Left lung (tissue), 10 donors: ENCODE results near the gene TSKU. TPM values are rescaled to one million over a fixed set of nuclear protein-coding genes. Genes with fewer than 3 reads are reported as not detected.
A peak's percentile ranks its signal among the peaks of the same experiment; 100 is the strongest.

Source experiments
- ATAC-seq: fragments of 200-7000 bp; cut with Tn5 transposase; one replicate; pipeline ENCODE4 v1.9.1; 2020; ENCODE audit warnings: moderate library complexity
- DNase-seq, 4 donors: peaks; one replicate each; pipeline ENCODE4 v3.0.0-alpha.2; 2013 to 2020
- H3K27ac ChIP-seq, 2 donors: fragments of 200-600 bp; sonication (generic) in 1 of 2; one replicate each; pipeline versions ENCODE4 v1.5.0 to v1.8.0; 2020 to 2021
- H3K27me3 ChIP-seq, 2 donors: fragments of 200-600 bp; sonication (generic) in 1 of 2; one replicate each; pipeline versions ENCODE4 v1.5.0 to v1.8.0; 2020 to 2021
- H3K36me3 ChIP-seq, 2 donors: fragments of 200-600 bp; sonication (generic) in 1 of 2; one replicate each; pipeline versions ENCODE4 v1.5.0 to v1.8.0; 2020 to 2021
- H3K4me1 ChIP-seq, 2 donors: fragments of 200-600 bp; one replicate each; pipeline ENCODE4 v1.8.0; 2021
- H3K4me3 ChIP-seq, 2 donors: fragments of 200-600 bp; sonication (generic) in 1 of 2; one replicate each; pipeline versions ENCODE4 v1.5.0 to v1.8.0; 2020 to 2021; ENCODE audit warnings: mild to moderate bottlenecking in 1 of 2
- H3K9me3 ChIP-seq, 2 donors: fragments of 200-600 bp; sonication (generic) in 1 of 2; one replicate each; pipeline versions ENCODE4 v1.5.0 to v1.8.0; 2020 to 2021
- intact Hi-C, 2 donors: fragments of 100-400 bp; cut with DNase I; formaldehyde crosslinking; loops; one replicate each; pipeline versions ENCODE4 v1.11.2 to v1.14.2; 2022
- polyA plus RNA-seq, 6 donors: library from polyadenylated mRNA; unstranded; fragments of 120-200 nt; gene quantifications; one replicate each; pipeline ENCODE4 v1.2.1, GENCODE V29; 2013; ENCODE audit not compliant: insufficient read length in 6 of 6
- total RNA-seq, 2 donors: library from RNA; stranded (reverse); fragmentation: NEBNext Ultra II Directional; extraction: Animal tissue kit (Norgen Biotek cat#: 25700); gene quantifications; one replicate each; pipeline ENCODE4 v1.2.1, GENCODE V29; 2021
- TF ChIP-seq, protein P1 (sequence below), 2 donors: fragments of 200-600 bp; sonication (generic) in 1 of 2; IDR thresholded peaks; one replicate each; pipeline versions ENCODE4 v1.5.0 to v1.8.0; 2021; ENCODE audit warnings: antibody characterized with exemption in 2 of 2
- donor health status: DM: no; HTN: yes; CAD: no.
- donor health status: DM: no; HTN: no; CAD: no.

The TSKU gene
- total and polyA plus RNA-seq, 8 donors, result 12.7 to 36.6 (median 28.3) TPM

DNA sequence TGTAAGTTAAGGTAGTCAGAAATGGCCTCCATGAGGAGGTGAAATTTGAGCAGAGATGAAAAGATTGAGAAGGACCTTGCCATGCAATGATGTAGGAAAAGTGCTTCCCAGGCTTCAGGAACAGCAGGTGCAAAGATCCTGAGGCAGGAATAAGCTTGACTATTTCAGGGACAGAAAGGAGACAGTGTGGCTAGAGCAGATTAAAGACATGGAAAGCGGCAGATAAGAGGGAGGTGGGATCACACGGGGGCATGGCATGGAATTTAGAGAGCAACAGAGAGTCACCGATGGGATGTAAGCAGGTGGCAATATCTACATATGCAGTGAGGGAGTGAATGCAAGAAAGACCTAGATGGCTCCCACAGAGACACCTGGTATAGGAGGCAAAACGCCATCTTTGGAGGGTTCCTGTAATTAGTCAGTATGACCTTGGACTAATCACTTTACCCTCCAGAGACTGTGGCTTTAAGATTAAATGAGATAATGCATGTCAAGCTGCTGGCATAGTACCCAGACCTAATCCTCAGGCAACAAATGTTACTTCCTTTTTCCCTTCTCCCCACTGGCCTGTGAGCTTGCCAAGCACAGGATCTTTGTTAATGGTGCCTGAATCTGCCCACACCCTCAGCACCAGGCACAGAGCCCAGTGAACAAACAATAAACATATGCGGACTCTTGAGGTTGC lies 52.9 kb downstream of the TSKU start:
- Histone ChIP-seq H3K36me3 (no peaks in the 10 kb centered on the region), H3K9me3 (no peaks in the 10 kb centered on the region), H3K4me1 (peaks cover 5 to 52% of the 10 kb centered on the region in 2 donors), H3K27ac (peak overlapping the region in 1 of 2 donors; percentile 25), H3K4me3 (no peak overlapping the region), H3K27me3 (no peaks in the 10 kb centered on the region)
- TF ChIP-seq, protein P1, sequence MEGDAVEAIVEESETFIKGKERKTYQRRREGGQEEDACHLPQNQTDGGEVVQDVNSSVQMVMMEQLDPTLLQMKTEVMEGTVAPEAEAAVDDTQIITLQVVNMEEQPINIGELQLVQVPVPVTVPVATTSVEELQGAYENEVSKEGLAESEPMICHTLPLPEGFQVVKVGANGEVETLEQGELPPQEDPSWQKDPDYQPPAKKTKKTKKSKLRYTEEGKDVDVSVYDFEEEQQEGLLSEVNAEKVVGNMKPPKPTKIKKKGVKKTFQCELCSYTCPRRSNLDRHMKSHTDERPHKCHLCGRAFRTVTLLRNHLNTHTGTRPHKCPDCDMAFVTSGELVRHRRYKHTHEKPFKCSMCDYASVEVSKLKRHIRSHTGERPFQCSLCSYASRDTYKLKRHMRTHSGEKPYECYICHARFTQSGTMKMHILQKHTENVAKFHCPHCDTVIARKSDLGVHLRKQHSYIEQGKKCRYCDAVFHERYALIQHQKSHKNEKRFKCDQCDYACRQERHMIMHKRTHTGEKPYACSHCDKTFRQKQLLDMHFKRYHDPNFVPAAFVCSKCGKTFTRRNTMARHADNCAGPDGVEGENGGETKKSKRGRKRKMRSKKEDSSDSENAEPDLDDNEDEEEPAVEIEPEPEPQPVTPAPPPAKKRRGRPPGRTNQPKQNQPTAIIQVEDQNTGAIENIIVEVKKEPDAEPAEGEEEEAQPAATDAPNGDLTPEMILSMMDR (IDR thresholded peaks at IDR 0.05), result no peak
- intact Hi-C loops, result no loop called here
- ATAC-seq (peak; percentile 78), DNase-seq (peak in 1 of 4 donors; percentile 50)

DNA sequence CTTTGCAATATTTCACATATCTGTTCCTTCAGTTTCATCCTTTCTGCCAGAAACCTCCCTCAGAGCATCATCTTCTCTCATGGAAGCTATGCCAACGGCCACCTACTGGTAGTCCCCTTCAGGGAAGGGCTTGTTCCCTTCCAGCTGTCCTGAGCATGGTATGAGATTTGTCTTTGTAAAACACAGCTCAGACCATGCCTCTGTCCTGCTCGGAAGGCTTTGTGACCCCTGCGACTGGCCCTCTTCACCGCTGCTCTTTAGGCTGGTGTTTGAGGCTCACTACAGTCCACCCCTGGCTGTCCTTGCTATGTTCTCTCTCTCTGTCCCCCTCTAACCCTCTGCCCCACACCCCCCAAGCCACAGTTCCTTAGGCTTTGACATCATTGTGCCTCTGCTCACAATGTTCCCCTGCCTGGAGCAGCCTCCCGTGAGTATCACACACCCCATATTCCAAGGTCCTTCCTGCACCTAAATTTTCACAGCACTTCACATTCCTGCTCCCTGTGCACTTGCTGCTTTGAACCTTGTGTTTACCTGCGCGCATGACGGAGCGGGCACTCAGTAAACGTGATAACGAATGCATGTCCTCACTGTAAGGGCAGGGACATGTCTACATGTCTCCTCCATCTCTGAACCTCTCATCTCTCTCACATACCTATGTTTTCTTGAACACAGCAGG lies 53.6 kb downstream of the TSKU start:
- Histone ChIP-seq H3K27ac (peak overlapping the region; percentile 25 to 26), H3K4me3 (no peak overlapping the region), H3K4me1 (peaks cover 5 to 50% of the 10 kb centered on the region in 2 donors), H3K36me3 (no peaks in the 10 kb centered on the region), H3K27me3 (no peaks in the 10 kb centered on the region), H3K9me3 (no peaks in the 10 kb centered on the region)
- TF ChIP-seq, protein P1 (IDR thresholded peaks at IDR 0.05), result no peak
- intact Hi-C loops, result no loop called here
- ATAC-seq (peak; percentile 50), DNase-seq (no peak)

DNA sequence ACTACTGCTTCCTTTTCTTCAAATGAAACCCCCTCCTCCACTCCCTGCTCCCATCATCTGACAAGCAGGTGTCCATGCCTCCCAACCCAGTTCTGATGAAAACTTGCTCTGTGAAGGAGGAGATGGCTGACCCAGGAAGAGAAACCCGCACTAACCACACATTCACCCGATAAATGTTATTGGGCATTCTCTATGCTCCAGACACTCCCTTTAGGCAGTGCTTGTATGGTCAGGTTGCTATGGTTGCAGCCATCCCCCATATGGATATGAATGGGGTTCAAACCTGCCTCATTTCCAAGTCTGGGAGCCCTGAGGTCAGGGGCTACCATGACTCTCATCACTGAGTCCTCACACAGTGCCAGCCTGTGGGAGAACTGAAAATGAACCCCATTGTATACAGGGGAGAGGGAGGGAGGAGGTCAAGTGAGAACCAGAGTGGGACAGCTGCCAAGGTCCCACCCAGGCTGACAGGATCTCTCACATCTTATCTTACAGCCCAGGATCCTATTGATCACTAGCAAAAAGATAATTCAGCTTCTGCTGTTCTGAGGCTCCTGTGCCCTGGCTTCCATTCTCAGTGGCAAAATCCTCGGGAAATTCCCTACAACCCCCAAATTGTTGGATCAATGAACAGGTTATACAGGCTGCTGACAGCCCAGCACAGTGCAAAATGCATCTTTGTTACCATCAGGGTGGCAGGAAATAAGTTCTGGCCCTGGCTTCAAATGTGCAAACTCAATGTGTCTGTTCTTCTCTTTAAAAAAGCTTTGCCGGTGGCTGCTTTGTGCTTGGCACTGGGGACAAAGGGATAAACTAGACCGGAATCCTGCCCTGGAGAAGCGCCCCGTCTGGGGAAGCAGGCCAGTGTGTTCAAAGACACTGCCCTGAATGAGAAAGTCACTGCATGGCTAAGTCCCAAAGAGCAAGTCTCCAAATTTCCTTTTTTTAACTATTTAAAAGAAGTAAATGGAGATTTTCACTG lies 54.8 kb downstream of the TSKU start:
- H3K4me1 ChIP-seq, result peaks cover 5 to 50% of the 10 kb centered on the region in 2 donors
- DNase-seq (no peak), ATAC-seq (no peak)
- TF ChIP-seq, protein P1 (IDR thresholded peaks at IDR 0.05), result no peak
- H3K9me3 ChIP-seq, result no peaks in the 10 kb centered on the region
- no peaks in the 10 kb centered on the region for H3K36me3 ChIP-seq
- no peak overlapping the region for H3K27ac ChIP-seq
- H3K27me3 ChIP-seq, result no peaks in the 10 kb centered on the region
- H3K4me3 ChIP-seq, result no peak overlapping the region
- intact Hi-C loops, result no loop called here

DNA sequence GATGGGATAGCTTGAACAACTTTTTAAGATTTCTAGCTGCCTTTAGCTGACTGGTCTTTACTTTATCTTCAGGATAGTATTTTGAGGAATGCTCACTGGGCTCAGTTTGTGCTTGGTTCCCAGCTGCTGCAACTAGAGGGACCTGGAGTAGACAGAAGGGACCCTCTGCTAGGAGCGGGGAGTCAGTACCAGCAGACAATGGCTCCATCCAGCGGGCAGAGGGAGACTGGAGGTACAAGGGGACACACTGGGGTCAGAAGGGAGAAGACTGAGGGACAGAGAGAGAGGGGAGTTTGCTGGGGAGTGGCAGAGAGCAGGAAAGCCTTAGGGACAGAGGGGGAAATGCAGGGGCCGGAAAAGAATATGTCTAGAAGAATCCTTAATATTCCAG lies 55.5 kb downstream of the TSKU start:
- Histone ChIP-seq H3K4me1 (peaks cover 5 to 50% of the 10 kb centered on the region in 2 donors), H3K27ac (no peak overlapping the region), H3K4me3 (no peak overlapping the region), H3K27me3 (no peaks in the 10 kb centered on the region), H3K9me3 (no peaks in the 10 kb centered on the region), H3K36me3 (no peaks in the 10 kb centered on the region)
- DNase-seq (peak in 1 of 4 donors; percentile 47), ATAC-seq (no peak)
- intact Hi-C loops, result no loop called here
- TF ChIP-seq, protein P1 (IDR thresholded peaks at IDR 0.05), result no peak
